AG04449 (cell line): ENCODE measurements around the gene TNS3.

Source experiments
- CTCF ChIA-PET: fragments of 350-600 bp; formaldehyde crosslinking; extraction: SDS; loops from one replicate; lab custom pipeline; 2021; ENCODE audit warnings: antibody characterized with exemption; lab: Yijun Ruan, JAX
- POLR2A ChIA-PET: fragments of 400-600, 350-600 bp; formaldehyde crosslinking; extraction: SDS; loops from one replicate; lab custom pipeline; 2020; ENCODE audit warnings: antibody characterized with exemption, inconsistent platforms; lab: Yijun Ruan, JAX
- DNase-seq: peaks from one replicate; pipeline ENCODE4 v3.0.0-alpha.2; 2010; ENCODE audit warnings: low read depth, low spot score
- H3K4me3 ChIP-seq: 2 replicates; pipeline ENCODE4 v1.5.1; 2011; ENCODE audit warnings: low read depth, mild to moderate bottlenecking, control low read depth, low read length
- TF ChIP-seq, protein P1 (sequence below): IDR thresholded peaks from one replicate; pipeline ENCODE4 v1.5.1; 2011; ENCODE audit warnings: mild to moderate bottlenecking, moderate library complexity, low read length, control low read depth, inconsistent platforms; ENCODE audit not compliant: insufficient read depth; ENCODE audit errors: missing control alignments

Gene TNS3

GRCh38 chr7:47481541-47482012 lies 100.3 kb downstream of the TNS3 start:
- no peak for DNase-seq
- ChIA-PET CTCF (interaction anchor here (1.4 to 1.8 kb wide), 3 partner anchors 12 to 345 kb away, joined by 3 to 6 read pairs (median 3); no protein-coding TSS in a partner anchor), POLR2A (no interaction called here)
- no peak overlapping the region for H3K4me3 ChIP-seq
- TF ChIP-seq, protein P1, sequence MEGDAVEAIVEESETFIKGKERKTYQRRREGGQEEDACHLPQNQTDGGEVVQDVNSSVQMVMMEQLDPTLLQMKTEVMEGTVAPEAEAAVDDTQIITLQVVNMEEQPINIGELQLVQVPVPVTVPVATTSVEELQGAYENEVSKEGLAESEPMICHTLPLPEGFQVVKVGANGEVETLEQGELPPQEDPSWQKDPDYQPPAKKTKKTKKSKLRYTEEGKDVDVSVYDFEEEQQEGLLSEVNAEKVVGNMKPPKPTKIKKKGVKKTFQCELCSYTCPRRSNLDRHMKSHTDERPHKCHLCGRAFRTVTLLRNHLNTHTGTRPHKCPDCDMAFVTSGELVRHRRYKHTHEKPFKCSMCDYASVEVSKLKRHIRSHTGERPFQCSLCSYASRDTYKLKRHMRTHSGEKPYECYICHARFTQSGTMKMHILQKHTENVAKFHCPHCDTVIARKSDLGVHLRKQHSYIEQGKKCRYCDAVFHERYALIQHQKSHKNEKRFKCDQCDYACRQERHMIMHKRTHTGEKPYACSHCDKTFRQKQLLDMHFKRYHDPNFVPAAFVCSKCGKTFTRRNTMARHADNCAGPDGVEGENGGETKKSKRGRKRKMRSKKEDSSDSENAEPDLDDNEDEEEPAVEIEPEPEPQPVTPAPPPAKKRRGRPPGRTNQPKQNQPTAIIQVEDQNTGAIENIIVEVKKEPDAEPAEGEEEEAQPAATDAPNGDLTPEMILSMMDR: no peak

DNA sequence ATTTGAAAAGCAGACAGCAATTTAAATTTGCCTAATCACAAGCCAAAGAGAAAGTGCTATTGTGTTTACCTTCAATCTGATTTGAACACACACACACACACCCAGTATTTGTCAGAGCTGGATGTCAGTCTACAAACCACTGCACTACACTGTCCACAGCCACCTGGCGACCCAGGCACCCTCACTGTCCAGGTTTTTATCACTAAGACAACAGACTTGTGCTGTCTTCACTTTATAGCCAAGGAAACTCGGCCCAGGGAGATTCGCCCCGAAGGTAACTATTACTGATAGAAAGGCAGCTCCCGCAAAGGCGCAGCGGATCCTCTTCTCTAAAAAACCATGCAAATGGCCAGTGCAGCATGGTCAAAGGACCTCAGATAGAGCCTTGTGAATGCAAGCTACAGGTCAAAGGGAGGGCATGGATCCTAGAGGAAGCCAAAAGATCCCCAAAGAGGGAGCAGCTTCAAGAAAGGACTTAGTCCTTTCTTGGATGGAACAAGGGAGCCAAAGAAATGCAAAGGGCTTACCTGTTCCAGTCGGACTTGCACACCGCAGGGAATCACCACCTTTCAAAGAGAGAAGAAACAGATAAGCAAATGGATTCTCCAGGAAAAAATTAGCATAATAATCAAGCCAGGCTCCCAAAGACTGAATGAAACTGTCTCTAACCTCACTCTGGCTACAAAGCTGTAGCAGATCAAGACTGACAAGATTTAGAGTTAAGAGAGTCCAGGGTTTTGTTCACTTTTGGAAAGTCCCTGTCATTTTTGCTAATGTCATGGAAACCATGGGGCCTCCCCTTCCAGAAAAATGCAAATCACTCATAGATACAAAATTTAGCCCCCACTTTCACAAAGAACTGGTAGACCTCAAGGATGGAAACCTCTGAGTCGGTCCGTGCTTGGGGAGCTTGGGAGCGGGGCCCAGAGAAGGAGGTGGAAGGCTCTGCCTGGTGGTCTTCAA lies 101.1 kb downstream of the TNS3 start:
- H3K4me3 ChIP-seq: no peak overlapping the region
- ChIA-PET POLR2A (no interaction called here), CTCF (interaction anchor here (1.1 to 1.5 kb wide), 4 partner anchors 28 to 345 kb away, joined by 3 to 5 read pairs (median 4); no protein-coding TSS in a partner anchor)
- TF ChIP-seq, protein P1: no peak
- DNase-seq: no peak

GRCh38 chr7:47479821-47480575 lies 101.9 kb downstream of the TNS3 start:
- ChIA-PET CTCF (interaction anchor here (1.1 to 1.5 kb wide), 3 partner anchors 28 to 346 kb away, joined by 3 to 5 read pairs (median 4); no protein-coding TSS in a partner anchor), POLR2A (no interaction called here)
- no peak for DNase-seq
- H3K4me3 ChIP-seq: no peak overlapping the region
- TF ChIP-seq, protein P1: no peak

GRCh38 chr7:47478926-47479711 lies 102.8 kb downstream of the TNS3 start:
- TF ChIP-seq, protein P1: no peak
- ChIA-PET POLR2A (no interaction called here), CTCF (no interaction called here)
- DNase-seq: no peak
- no peak overlapping the region for H3K4me3 ChIP-seq

- H3K4me3 ChIP-seq: no peak overlapping the region
- ChIA-PET CTCF (interaction anchor here (1.1 kb wide), 1 partner anchor 43 kb away, joined by 3 read pairs; no protein-coding TSS in a partner anchor), POLR2A (no interaction called here)
- TF ChIP-seq, protein P1: no peak
- DNase-seq: no peak
Measured at GRCh38 chr7:47478017-47478344, 103.9 kb downstream of the TNS3 start.
